HG03175 (cell line): Measurements from ENCODE around the gene CHAD.

Experiments
- ATAC-seq: cut with Tn5 transposase; IDR thresholded peaks from one replicate; pipeline ENCODE4 v1.9.1; 2021; ENCODE audit warnings: mild to moderate bottlenecking, moderate library complexity; ENCODE audit not compliant: unreplicated experiment

The CHAD gene

DNA sequence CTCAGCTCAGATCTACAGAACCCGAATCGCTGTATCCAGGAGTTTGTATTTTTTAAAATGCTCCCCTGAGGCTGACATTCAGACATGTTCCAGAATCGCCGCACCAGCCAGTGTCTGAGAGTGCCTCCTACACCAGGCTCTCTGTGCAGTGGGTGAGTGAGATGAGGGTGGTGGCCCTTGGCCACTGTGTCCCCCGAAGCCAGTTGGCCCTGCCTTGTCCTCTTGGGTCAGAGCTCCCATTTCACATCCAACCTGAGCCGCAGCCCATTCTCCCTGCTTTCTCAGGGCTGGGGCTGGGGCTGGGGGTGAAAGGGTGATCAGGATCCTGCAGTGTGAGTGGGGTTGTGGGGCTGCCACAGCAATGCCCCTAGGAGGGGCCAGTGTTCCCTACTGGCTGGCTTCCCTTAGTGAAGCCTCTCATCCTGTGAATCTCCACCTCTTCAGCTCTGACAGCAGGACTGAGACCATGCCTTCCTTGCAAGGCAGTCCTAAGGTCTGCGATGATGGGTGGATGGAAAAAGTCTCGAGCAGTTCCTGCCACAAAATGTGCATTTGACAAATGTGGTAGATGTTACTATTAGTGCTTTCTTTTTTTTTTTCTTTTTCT lies 26.6 kb upstream of the CHAD start:
- ATAC-seq = no peak

DNA sequence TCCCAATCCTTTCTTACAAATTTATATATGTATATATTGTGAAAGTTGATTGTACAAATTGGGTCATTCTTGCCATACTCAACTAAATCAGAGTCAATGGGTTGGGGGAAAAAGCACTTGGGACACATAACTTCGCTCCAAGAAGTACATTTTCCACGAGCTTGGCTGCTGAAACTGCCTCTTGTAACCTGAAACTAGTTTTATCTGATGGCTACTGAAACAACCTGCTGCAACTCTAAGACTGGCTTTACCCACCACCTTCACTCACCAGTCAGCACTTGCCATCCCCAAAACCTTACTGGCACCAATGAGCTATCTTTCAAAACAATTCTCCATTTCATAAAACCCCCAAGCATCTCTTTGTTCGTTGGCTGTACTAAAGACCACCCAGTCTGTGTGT lies 25.1 kb upstream of the CHAD start:
- no peak for ATAC-seq

- ATAC-seq = no peak
These were observed 23.5 kb upstream of the CHAD start for GRCh38 chr17:50492214-50492613.

- no peak for ATAC-seq
These were observed 22.8 kb upstream of the CHAD start for GRCh38 chr17:50491505-50491904.

- ATAC-seq = no peak
These were observed 20.2 kb upstream of the CHAD start for GRCh38 chr17:50488880-50489279.

- ATAC-seq = no peak
These were observed 18.8 kb upstream of the CHAD start for GRCh38 chr17:50487213-50488096.

DNA sequence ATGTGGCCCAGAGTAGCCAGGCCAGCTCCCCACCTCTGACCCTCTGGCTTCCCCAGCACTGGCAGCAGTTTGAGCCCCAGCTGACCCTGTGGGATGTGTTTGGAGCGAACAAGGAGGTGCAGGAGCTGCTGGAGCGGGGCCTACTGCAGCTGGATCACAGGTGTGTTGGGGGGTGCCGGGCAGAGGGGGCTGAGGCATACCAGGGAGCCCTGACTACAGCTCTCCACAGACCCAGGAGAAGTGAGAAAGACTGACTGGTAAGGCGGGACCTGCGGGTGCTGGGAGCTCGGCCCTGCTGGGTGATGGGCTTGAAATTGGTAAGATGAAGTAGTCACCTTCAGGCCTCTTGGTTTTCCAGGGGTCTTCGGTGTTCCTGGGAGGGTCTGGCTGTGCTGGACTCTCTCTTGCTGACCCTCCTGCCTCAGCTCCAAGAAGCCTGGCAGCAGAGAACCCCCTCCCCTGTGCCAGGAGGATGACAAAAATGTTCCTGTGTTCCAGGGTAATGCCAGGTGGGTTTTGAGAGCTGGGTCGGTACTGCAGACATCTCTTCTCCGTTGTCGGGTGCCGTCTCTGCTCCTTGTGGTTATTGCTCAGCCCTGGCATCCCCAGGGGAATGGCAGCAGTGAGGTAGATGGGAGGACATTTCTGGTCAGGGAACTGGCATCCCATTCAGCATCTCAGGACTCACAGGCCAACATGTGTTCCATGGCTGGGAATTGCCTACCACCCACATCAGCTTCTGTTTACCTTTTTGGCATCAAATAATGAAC lies 15.9 kb upstream of the CHAD start:
- ATAC-seq = no peak

GRCh38 chr17:50483266-50483665 lies 14.6 kb upstream of the CHAD start:
- ATAC-seq = no peak

GRCh38 chr17:50482516-50482915 lies 13.8 kb upstream of the CHAD start:
- ATAC-seq = no peak

- no peak for ATAC-seq
These were observed 13.4 kb upstream of the CHAD start for GRCh38 chr17:50482110-50482509.

DNA sequence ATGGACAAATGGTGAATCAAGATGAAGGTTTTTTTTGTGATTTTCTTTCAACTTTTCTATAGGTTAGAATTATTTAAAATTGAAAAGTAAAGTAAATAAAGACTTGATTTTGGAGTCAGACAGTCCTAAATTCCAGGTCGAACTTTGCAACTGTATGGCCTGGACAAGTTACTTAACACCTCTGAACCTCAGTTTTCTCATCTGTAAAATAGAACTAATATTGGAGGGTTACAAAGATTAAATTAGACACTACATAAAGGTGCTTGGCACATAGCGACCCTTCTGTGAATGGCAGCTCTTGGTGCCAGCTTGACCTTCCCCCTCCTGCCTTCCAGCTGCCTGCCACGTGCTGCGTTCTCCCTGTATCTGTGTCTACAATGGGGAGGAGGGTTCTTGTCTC lies 13.0 kb upstream of the CHAD start:
- no peak for ATAC-seq

GRCh38 chr17:50480854-50481490 lies 12.3 kb upstream of the CHAD start:
- no peak for ATAC-seq

GRCh38 chr17:50480142-50480764 lies 11.6 kb upstream of the CHAD start:
- ATAC-seq = no peak

- ATAC-seq = peak; percentile 37
These were observed 11.0 kb upstream of the CHAD start for GRCh38 chr17:50479522-50480141.

DNA sequence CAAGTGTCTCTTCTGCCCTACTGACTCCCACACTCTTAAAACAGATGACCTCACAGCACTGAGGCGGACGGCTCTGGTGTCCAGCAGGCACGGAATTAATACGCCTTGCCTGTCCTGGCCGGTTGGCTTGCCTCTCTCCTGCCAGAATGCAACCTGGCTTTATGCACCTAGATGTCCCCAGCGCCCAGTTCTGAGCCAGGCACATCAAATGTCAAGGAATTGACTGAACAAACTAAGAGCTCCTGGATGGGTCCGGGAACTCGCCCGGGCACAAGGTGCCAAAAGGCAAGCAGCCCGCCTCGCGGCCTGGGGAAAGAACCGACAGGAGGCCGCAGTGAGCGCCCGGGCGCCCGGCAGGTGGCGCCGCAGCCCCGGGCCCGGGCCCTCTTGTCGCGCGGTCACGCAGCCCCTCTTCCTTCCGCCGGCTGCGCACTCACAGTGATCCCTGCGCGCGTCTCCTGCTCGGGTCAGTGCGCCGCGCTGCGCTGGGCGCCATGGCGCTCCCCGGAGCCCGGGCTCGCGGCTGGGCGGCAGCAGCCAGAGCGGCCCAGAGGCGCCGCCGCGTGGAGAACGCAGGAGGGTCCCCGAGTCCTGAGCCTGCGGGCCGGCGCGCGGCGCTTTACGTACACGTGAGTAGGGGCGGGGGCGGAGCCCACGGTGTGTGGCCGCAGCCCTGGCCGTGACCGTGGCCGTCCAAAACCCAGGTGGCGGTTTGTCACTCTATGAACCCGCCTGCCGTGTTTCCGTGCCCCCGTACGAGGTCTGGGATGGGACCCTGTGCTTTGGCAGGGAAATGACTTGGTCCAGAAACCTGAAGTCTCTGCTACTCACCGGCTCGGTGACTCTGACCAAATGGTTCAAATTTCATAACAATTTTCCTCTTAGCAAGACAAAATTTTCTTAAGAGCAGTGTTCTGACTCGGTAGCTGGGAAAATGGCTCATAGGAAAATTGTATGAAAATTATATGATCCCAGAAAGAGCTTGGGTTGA lies 10.0 kb upstream of the CHAD start, which contains the start of gene RSAD1:
RSAD1 (plus strand) TSS at position 470 of the 991 bp plus-strand sequence; CDS start at position 495, 25 bp downstream.
- peak; percentile 87 for ATAC-seq

DNA sequence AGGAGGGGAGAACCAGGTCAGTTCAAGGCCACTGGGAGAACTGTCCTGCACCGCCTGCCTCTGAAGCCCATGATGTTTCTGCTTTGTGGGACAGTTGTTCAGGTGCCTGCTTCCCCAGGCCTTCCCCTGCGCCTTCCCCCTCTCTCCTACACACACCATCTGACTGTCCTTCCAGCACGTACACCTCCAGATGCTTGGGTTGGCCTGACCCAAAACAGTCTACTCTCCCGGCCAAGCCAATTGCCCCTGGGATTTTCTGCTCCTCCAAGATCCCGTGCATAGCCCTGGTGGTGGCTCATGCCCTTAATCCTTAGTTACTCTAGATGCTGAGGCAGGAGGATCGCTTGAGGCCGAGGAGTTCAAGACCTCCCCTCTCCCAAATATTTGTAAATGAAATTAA lies 9.3 kb upstream of the CHAD start:
- no peak for ATAC-seq

DNA sequence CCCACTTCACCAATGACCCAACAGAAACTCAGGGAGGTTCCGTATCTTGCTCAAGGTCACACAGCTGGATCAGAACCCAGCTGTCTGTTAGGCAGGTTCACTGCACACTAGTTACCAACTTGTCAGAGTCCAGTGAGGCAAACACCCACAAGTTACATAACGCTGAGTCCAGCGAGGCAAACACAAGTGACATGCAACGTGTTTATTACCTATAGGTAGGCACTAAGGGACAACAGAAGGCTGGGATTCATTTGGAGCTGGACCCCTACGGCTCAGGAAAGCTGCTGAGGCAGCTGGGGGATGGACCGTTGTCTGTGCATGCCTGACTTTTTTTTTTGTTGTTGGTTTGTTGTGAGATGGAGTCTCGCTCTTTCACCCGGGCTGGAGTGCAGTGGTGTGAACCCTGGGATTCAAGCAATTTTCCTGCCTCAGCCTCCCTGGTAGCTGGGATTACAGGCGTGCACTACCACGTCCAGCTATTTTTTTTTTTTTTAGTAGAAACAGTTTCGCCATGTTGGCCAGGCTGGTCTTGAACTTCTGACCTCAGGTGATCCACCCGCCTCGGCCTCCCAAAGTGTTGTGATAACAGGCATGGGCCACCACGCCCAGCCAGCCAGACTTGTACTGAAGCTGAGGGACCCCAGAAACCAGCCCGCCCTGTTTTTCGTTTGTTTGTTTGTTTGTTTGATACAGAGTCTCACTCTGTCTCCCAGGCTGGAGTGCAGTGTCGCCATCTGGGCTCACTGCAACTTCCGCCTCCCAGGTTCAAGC lies 8.1 kb upstream of the CHAD start:
- ATAC-seq = no peak
